ENCODE measurements around the gene KCNMB4.

DNA sequence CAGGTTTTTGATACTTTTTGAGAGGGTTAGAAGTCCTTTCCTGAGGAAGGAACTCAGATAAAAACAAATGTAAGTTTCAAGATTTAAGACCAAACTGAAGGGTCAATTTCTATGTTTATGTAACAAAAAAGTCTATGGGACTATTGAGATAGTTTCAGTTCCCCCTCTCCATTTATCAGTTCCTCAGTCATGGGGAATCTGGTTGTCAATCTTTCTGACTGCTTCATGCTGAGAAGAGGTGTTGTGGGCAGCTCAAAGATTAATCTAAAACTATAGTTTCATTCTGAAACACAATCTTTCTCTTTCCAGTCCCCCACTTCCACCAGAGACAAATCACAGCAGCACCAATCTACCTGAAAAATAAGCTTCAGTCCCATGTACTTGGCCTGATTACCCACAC, 93.7 kb downstream of the KCNMB4 start:
- TF ChIP-seq TAF1 (IDR thresholded peaks at IDR 0.05; ENCODE audit: borderline replicate concordance, insufficient read depth, low read length) (no peak), FOXP2 (optimal IDR thresholded peaks at IDR 0.05; ENCODE audit: borderline replicate concordance, extremely low read depth, extremely low read length, insufficient read depth) (no peak), SIN3A (IDR thresholded peaks at IDR 0.05; ENCODE audit: borderline replicate concordance, insufficient read depth, low read length) (no peak), POLR2AphosphoS5 (IDR thresholded peaks at IDR 0.05; ENCODE audit: low read depth, low read length) (no peak)
- TF ChIP-seq, protein P1, sequence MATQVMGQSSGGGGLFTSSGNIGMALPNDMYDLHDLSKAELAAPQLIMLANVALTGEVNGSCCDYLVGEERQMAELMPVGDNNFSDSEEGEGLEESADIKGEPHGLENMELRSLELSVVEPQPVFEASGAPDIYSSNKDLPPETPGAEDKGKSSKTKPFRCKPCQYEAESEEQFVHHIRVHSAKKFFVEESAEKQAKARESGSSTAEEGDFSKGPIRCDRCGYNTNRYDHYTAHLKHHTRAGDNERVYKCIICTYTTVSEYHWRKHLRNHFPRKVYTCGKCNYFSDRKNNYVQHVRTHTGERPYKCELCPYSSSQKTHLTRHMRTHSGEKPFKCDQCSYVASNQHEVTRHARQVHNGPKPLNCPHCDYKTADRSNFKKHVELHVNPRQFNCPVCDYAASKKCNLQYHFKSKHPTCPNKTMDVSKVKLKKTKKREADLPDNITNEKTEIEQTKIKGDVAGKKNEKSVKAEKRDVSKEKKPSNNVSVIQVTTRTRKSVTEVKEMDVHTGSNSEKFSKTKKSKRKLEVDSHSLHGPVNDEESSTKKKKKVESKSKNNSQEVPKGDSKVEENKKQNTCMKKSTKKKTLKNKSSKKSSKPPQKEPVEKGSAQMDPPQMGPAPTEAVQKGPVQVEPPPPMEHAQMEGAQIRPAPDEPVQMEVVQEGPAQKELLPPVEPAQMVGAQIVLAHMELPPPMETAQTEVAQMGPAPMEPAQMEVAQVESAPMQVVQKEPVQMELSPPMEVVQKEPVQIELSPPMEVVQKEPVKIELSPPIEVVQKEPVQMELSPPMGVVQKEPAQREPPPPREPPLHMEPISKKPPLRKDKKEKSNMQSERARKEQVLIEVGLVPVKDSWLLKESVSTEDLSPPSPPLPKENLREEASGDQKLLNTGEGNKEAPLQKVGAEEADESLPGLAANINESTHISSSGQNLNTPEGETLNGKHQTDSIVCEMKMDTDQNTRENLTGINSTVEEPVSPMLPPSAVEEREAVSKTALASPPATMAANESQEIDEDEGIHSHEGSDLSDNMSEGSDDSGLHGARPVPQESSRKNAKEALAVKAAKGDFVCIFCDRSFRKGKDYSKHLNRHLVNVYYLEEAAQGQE (IDR thresholded peaks at IDR 0.05; ENCODE audit: insufficient read depth in 1 of 2, low read depth in 2 of 2, low read length in 2 of 2), result no peak

All from PFSK-1 (cell line).